Measurements from ENCODE around the gene BAX. TPM values are rescaled to one million over a fixed set of nuclear protein-coding genes. Genes with fewer than 3 reads are reported as not detected.

BAX gene
- total and polyA plus RNA-seq, 2 of the 13 experiments (the other 11 are each of a cell fraction or from before 2014, with no cell fraction given) = 139 to 176 TPM

- TF ChIP-seq, protein P1, sequence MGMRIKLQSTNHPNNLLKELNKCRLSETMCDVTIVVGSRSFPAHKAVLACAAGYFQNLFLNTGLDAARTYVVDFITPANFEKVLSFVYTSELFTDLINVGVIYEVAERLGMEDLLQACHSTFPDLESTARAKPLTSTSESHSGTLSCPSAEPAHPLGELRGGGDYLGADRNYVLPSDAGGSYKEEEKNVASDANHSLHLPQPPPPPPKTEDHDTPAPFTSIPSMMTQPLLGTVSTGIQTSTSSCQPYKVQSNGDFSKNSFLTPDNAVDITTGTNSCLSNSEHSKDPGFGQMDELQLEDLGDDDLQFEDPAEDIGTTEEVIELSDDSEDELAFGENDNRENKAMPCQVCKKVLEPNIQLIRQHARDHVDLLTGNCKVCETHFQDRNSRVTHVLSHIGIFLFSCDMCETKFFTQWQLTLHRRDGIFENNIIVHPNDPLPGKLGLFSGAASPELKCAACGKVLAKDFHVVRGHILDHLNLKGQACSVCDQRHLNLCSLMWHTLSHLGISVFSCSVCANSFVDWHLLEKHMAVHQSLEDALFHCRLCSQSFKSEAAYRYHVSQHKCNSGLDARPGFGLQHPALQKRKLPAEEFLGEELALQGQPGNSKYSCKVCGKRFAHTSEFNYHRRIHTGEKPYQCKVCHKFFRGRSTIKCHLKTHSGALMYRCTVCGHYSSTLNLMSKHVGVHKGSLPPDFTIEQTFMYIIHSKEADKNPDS (CRISPR knock-in tag; IDR thresholded peaks at IDR 0.05) = no peak; the same call in 1 of the 2 replicates
- TF ChIP-seq IRF2 (CRISPR knock-in tag; IDR thresholded peaks at IDR 0.05) (peak; percentile 51; the same call in 1 of the 2 replicates), ZNF547 (CRISPR knock-in tag; IDR thresholded peaks at IDR 0.05) (peak; percentile 62; the same call in 1 of the 2 replicates), CHCHD3 (CRISPR knock-in tag; IDR thresholded peaks at IDR 0.05) (peak; percentile 26; the same call in 1 of the 2 replicates), JUN (CRISPR knock-in tag; IDR thresholded peaks at IDR 0.05) (0 out of 2 replicates have a peak, but pooled peaks have one; percentile 39), BHLHE40 (IDR thresholded peaks at IDR 0.05; ENCODE audit: low read length) (peak; percentile 100), FLYWCH1 (CRISPR knock-in tag; IDR thresholded peaks at IDR 0.05) (peak; percentile 53; the same call in 1 of the 2 replicates), ISL2 (CRISPR knock-in tag; IDR thresholded peaks at IDR 0.05) (peak; percentile 28), KLF13 (CRISPR knock-in tag; IDR thresholded peaks at IDR 0.05) (no peak), AKAP8 (CRISPR knock-in tag; IDR thresholded peaks at IDR 0.05) (no peak; the same call in 1 of the 2 replicates), ZNF501 (CRISPR knock-in tag; IDR thresholded peaks at IDR 0.05) (peak; percentile 70; the same call in 1 of the 2 replicates), SNAPC2 (CRISPR knock-in tag; IDR thresholded peaks at IDR 0.05) (peak; percentile 50; the same call in 1 of the 2 replicates), CHD4 (IDR thresholded peaks at IDR 0.05; ENCODE audit: borderline replicate concordance, low read length) (no peak), TBX3 (IDR thresholded peaks at IDR 0.05; ENCODE audit: borderline replicate concordance) (peak; percentile 39; the same call in 1 of the 2 replicates), KDM3A (CRISPR knock-in tag; IDR thresholded peaks at IDR 0.05; ENCODE audit: low read depth) (0 out of 2 replicates have a peak, but pooled peaks have one; percentile 14), POLR2AphosphoS2 (IDR thresholded peaks at IDR 0.05; ENCODE audit: low read depth, low read length) (no peak), ZMYM4 (CRISPR knock-in tag; IDR thresholded peaks at IDR 0.05) (peak; percentile 75), THAP7 (CRISPR knock-in tag; IDR thresholded peaks at IDR 0.05) (no peak)
- TF ChIP-seq, protein P2, sequence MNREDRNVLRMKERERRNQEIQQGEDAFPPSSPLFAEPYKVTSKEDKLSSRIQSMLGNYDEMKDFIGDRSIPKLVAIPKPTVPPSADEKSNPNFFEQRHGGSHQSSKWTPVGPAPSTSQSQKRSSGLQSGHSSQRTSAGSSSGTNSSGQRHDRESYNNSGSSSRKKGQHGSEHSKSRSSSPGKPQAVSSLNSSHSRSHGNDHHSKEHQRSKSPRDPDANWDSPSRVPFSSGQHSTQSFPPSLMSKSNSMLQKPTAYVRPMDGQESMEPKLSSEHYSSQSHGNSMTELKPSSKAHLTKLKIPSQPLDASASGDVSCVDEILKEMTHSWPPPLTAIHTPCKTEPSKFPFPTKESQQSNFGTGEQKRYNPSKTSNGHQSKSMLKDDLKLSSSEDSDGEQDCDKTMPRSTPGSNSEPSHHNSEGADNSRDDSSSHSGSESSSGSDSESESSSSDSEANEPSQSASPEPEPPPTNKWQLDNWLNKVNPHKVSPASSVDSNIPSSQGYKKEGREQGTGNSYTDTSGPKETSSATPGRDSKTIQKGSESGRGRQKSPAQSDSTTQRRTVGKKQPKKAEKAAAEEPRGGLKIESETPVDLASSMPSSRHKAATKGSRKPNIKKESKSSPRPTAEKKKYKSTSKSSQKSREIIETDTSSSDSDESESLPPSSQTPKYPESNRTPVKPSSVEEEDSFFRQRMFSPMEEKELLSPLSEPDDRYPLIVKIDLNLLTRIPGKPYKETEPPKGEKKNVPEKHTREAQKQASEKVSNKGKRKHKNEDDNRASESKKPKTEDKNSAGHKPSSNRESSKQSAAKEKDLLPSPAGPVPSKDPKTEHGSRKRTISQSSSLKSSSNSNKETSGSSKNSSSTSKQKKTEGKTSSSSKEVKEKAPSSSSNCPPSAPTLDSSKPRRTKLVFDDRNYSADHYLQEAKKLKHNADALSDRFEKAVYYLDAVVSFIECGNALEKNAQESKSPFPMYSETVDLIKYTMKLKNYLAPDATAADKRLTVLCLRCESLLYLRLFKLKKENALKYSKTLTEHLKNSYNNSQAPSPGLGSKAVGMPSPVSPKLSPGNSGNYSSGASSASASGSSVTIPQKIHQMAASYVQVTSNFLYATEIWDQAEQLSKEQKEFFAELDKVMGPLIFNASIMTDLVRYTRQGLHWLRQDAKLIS (CRISPR knock-in tag; IDR thresholded peaks at IDR 0.05) = no peak; the same call in 1 of the 2 replicates
- TF ChIP-seq, protein P3, sequence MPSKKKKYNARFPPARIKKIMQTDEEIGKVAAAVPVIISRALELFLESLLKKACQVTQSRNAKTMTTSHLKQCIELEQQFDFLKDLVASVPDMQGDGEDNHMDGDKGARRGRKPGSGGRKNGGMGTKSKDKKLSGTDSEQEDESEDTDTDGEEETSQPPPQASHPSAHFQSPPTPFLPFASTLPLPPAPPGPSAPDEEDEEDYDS (CRISPR knock-in tag; IDR thresholded peaks at IDR 0.05) = peak; percentile 71
- TF ChIP-seq, protein P4, sequence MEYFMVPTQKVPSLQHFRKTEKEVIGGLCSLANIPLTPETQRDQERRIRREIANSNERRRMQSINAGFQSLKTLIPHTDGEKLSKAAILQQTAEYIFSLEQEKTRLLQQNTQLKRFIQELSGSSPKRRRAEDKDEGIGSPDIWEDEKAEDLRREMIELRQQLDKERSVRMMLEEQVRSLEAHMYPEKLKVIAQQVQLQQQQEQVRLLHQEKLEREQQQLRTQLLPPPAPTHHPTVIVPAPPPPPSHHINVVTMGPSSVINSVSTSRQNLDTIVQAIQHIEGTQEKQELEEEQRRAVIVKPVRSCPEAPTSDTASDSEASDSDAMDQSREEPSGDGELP (IDR thresholded peaks at IDR 0.05; ENCODE audit: borderline replicate concordance, low read depth) = peak; percentile 40; the same call in 1 of the 2 replicates
These were observed at the start of gene BAX (continued) for GRCh38 chr19:48954595-48955307.
